HG03457 (cell line): Measurements from ENCODE around the gene CCDC91.
"Not testable (repeated sequence)": the region's sequence is repeated elsewhere in the genome, so short reads cannot be mapped to it uniquely, and the experiment has no call there.

Source experiments
- ATAC-seq: cut with Tn5 transposase; IDR thresholded peaks from one replicate; pipeline ENCODE4 v1.9.1; 2021; ENCODE audit warnings: moderate number of reproducible peaks; ENCODE audit not compliant: unreplicated experiment

Gene CCDC91

GRCh38 chr12:28178775-28179174, 11.5 kb upstream of the CCDC91 start:
- no peak for ATAC-seq

- no peak for ATAC-seq
Measured at GRCh38 chr12:28180786-28181185, 9.5 kb upstream of the CCDC91 start.

GRCh38 chr12:28184375-28184774, 5.9 kb upstream of the CCDC91 start:
- ATAC-seq: no peak

GRCh38 chr12:28186500-28186899, 3.8 kb upstream of the CCDC91 start:
- no peak for ATAC-seq

- no peak for ATAC-seq
Measured at GRCh38 chr12:28189784-28190320, 404 bp upstream of the CCDC91 start.

GRCh38 chr12:28191051-28192048, 1.1 kb downstream of the CCDC91 start:
- ATAC-seq: peak; percentile 0

GRCh38 chr12:28192125-28192524, 1.9 kb downstream of the CCDC91 start:
- ATAC-seq: no peak

GRCh38 chr12:28194621-28195020, 4.4 kb downstream of the CCDC91 start:
- not testable (repeated sequence) for ATAC-seq

GRCh38 chr12:28201136-28201535, 10.9 kb downstream of the CCDC91 start:
- not testable (repeated sequence) for ATAC-seq

- ATAC-seq: no peak
Measured at GRCh38 chr12:28202374-28203130, 12.3 kb downstream of the CCDC91 start.

- ATAC-seq: no peak
Measured at GRCh38 chr12:28209782-28210181, 19.5 kb downstream of the CCDC91 start.

- ATAC-seq: no peak
Measured at GRCh38 chr12:28212182-28212581, 21.9 kb downstream of the CCDC91 start.

GRCh38 chr12:28215021-28215420, 24.8 kb downstream of the CCDC91 start:
- ATAC-seq: no peak

GRCh38 chr12:28216016-28216415, 25.8 kb downstream of the CCDC91 start:
- no peak for ATAC-seq

- ATAC-seq: no peak
Measured at GRCh38 chr12:28217805-28218204, 27.5 kb downstream of the CCDC91 start.

GRCh38 chr12:28218875-28219274, 28.6 kb downstream of the CCDC91 start:
- no peak for ATAC-seq

- ATAC-seq: no peak
Measured at GRCh38 chr12:28219827-28220226, 29.6 kb downstream of the CCDC91 start.

- no peak for ATAC-seq
Measured at GRCh38 chr12:28222081-28222700, 31.9 kb downstream of the CCDC91 start.

GRCh38 chr12:28223025-28223554, 32.8 kb downstream of the CCDC91 start:
- peak; percentile 90 for ATAC-seq

- no peak for ATAC-seq
Measured at GRCh38 chr12:28223858-28224257, 33.6 kb downstream of the CCDC91 start.

- no peak for ATAC-seq
Measured at GRCh38 chr12:28226705-28227104, 36.4 kb downstream of the CCDC91 start.
